ENCODE measurements around the gene UGT1A5. TPM values are rescaled to one million over a fixed set of nuclear protein-coding genes. Genes with fewer than 3 reads are reported as not detected.

Gene UGT1A5
- total RNA-seq, 2 experiments from 2014 or later, result not detected

- H3K27me3 Mint-ChIP-seq, result peaks cover 1% of the 10 kb centered on the region
- H3K4me3 Mint-ChIP-seq, result no peak overlapping the region
- POLR2A ChIA-PET, result no interaction called here
- no peak for TF ChIP-seq CTCF (IDR thresholded peaks at IDR 0.05)
- no peaks in the 10 kb centered on the region for H3K4me1 Mint-ChIP-seq (ENCODE audit: low read depth)
- DNase-seq, result no peak
- intact Hi-C loops (cut with micrococcal nuclease), result no loop called here
- CTCF ChIA-PET, result no interaction called here
- H3K9me3 Mint-ChIP-seq, result no peaks in the 10 kb centered on the region
- no peaks in the 10 kb centered on the region for H3K36me3 Mint-ChIP-seq (ENCODE audit: low read depth)
- H3K27ac Mint-ChIP-seq, result no peak overlapping the region
- ATAC-seq, result no peak
These were observed 104.7 kb downstream of the UGT1A5 start for GRCh38 chr2:233817361-233817911.

GRCh38 chr2:233817995-233818638 lies 105.4 kb downstream of the UGT1A5 start:
- intact Hi-C loops (cut with micrococcal nuclease), result no loop called here
- TF ChIP-seq CTCF (IDR thresholded peaks at IDR 0.05), result no peak
- no peak overlapping the region for H3K4me3 Mint-ChIP-seq
- DNase-seq (no peak), ATAC-seq (no peak)
- peaks cover 1% of the 10 kb centered on the region for H3K27me3 Mint-ChIP-seq
- ChIA-PET POLR2A (no interaction called here), CTCF (no interaction called here)
- H3K9me3 Mint-ChIP-seq, result no peaks in the 10 kb centered on the region
- no peaks in the 10 kb centered on the region for H3K36me3 Mint-ChIP-seq (ENCODE audit: low read depth)
- H3K4me1 Mint-ChIP-seq (ENCODE audit: low read depth), result no peaks in the 10 kb centered on the region
- no peak overlapping the region for H3K27ac Mint-ChIP-seq

GRCh38 chr2:233818639-233819621 lies 106.2 kb downstream of the UGT1A5 start:
- H3K27me3 Mint-ChIP-seq, result peaks cover 1% of the 10 kb centered on the region
- H3K4me1 Mint-ChIP-seq (ENCODE audit: low read depth), result no peaks in the 10 kb centered on the region
- DNase-seq, result no peak
- no peak overlapping the region for H3K4me3 Mint-ChIP-seq
- no peaks in the 10 kb centered on the region for H3K9me3 Mint-ChIP-seq
- intact Hi-C loops (cut with micrococcal nuclease), result no loop called here
- no peak for TF ChIP-seq CTCF (IDR thresholded peaks at IDR 0.05)
- ChIA-PET POLR2A (no interaction called here), CTCF (interaction anchor here (1.0 kb wide), 1 partner anchor 11 kb away, joined by 3 read pairs; no protein-coding TSS in a partner anchor)
- H3K27ac Mint-ChIP-seq, result no peak overlapping the region
- no peaks in the 10 kb centered on the region for H3K36me3 Mint-ChIP-seq (ENCODE audit: low read depth)
- ATAC-seq, result no peak

GRCh38 chr2:233819884-233820773 lies 107.4 kb downstream of the UGT1A5 start:
- CTCF ChIA-PET, result interaction anchor here (1.0 kb wide), 1 partner anchor 12 kb away, joined by 3 read pairs; no protein-coding TSS in a partner anchor
- no peak for TF ChIP-seq CTCF (IDR thresholded peaks at IDR 0.05)
- peaks cover 1% of the 10 kb centered on the region for H3K27me3 Mint-ChIP-seq
- intact Hi-C loops (cut with micrococcal nuclease), result no loop called here
- ATAC-seq (no peak), DNase-seq (no peak)
- H3K4me1 Mint-ChIP-seq (ENCODE audit: low read depth), result no peaks in the 10 kb centered on the region
- H3K4me3 Mint-ChIP-seq, result no peak overlapping the region
- H3K9me3 Mint-ChIP-seq, result no peaks in the 10 kb centered on the region
- POLR2A ChIA-PET, result no interaction called here
- H3K27ac Mint-ChIP-seq, result no peak overlapping the region
- no peaks in the 10 kb centered on the region for H3K36me3 Mint-ChIP-seq (ENCODE audit: low read depth)

Measured in activated CD8-positive, alpha-beta T cell treated with anti-CD3 and anti-CD28 coated beads for 36 hours (primary cell).